GM06990 (cell line): ENCODE results near the gene WHRN.

Experiments used
- DNase-seq: peaks from one replicate; pipeline ENCODE4 v3.0.0-alpha.2; 2011; ENCODE audit not compliant: insufficient read length; ENCODE audit errors: extremely low read depth
- H3K27me3 ChIP-seq: replicated peaks from 2 replicates; pipeline ENCODE4 v1.6.0; 2011; ENCODE audit warnings: low read length; ENCODE audit not compliant: control insufficient read depth, insufficient read depth
- H3K36me3 ChIP-seq: 2 replicates; pipeline ENCODE4 v1.5.1; 2011; ENCODE audit warnings: low read length; ENCODE audit not compliant: control insufficient read depth, insufficient read depth
- H3K4me3 ChIP-seq: replicated peaks from 2 replicates; pipeline ENCODE4 v1.5.1; 2011; ENCODE audit warnings: low read depth, mild to moderate bottlenecking, control low read depth, low read length
- CTCF ChIP-seq: IDR thresholded peaks from 2 replicates; pipeline ENCODE4 v1.5.1; 2011; ENCODE audit warnings: low read length, control low read depth, mild to moderate bottlenecking, inconsistent platforms; ENCODE audit not compliant: insufficient read depth, poor library complexity, severe bottlenecking

The WHRN gene

GRCh38 chr9:114477642-114478041, 27.6 kb downstream of the WHRN start:
- Histone ChIP-seq H3K4me3 (no peak overlapping the region), H3K36me3 (no peaks in the 10 kb centered on the region), H3K27me3 (peaks cover 2% of the 10 kb centered on the region)
- TF ChIP-seq CTCF: no peak
- DNase-seq: no peak

- Histone ChIP-seq H3K4me3 (no peak overlapping the region), H3K27me3 (peaks cover 2% of the 10 kb centered on the region), H3K36me3 (no peaks in the 10 kb centered on the region)
- no peak for DNase-seq
- no peak for TF ChIP-seq CTCF
Measured at GRCh38 chr9:114476891-114477469, 28.3 kb downstream of the WHRN start.

- no peak for DNase-seq
- Histone ChIP-seq H3K4me3 (no peak overlapping the region), H3K27me3 (peaks cover 3% of the 10 kb centered on the region), H3K36me3 (no peaks in the 10 kb centered on the region)
- TF ChIP-seq CTCF: no peak
Measured at GRCh38 chr9:114475412-114476135, 29.7 kb downstream of the WHRN start.

GRCh38 chr9:114474425-114474824, 30.8 kb downstream of the WHRN start:
- DNase-seq: no peak
- Histone ChIP-seq H3K27me3 (peaks cover 3% of the 10 kb centered on the region), H3K4me3 (no peak overlapping the region), H3K36me3 (no peaks in the 10 kb centered on the region)
- TF ChIP-seq CTCF: no peak

- Histone ChIP-seq H3K27me3 (peaks cover 7% of the 10 kb centered on the region), H3K36me3 (no peaks in the 10 kb centered on the region)
- TF ChIP-seq CTCF: no peak
Measured at GRCh38 chr9:114473447-114473801, 31.8 kb downstream of the WHRN start.

More at GRCh38 chr9:114473447-114473801, 31.8 kb downstream of the WHRN start:
- H3K4me3 ChIP-seq: no peak overlapping the region
- DNase-seq: no peak
